Suprapubic skin (tissue), 4 donors: Measurements from ENCODE around the gene ANKRD39.

Experiments used
- EP300 ChIP-seq: sonication (generic); formaldehyde crosslinking; IDR thresholded peaks from one replicate; pipeline ENCODE4 v1.6.1; 2017; ENCODE audit warnings: antibody characterized with exemption
- POLR2A ChIP-seq, 2 donors: fragments of 450-650 bp; IDR thresholded peaks; one replicate each; pipeline ENCODE4 v1.6.1; 2017; ENCODE audit warnings: antibody characterized with exemption in 2 of 2, mild to moderate bottlenecking in 2 of 2, moderate library complexity in 2 of 2
- POLR2AphosphoS5 ChIP-seq, 3 donors: sonication (generic); formaldehyde crosslinking; IDR thresholded peaks; one replicate each; pipeline ENCODE4 v1.6.1; 2017; ENCODE audit warnings: antibody characterized with exemption in 3 of 3
- TF ChIP-seq, protein P1 (sequence below), 2 donors: fragments of 200-600 bp in 1 of 2; fragments of 450-650 bp in 1 of 2; sonication (generic) in 1 of 2; IDR thresholded peaks; one replicate each; pipeline ENCODE4 v1.5.1; 2016 to 2019; ENCODE audit warnings: antibody characterized with exemption in 2 of 2, mild to moderate bottlenecking in 1 of 2, moderate library complexity in 1 of 2

GRCh38 chr2:96841701-96842495, 15.9 kb downstream of the ANKRD39 start:
- TF ChIP-seq, protein P1, sequence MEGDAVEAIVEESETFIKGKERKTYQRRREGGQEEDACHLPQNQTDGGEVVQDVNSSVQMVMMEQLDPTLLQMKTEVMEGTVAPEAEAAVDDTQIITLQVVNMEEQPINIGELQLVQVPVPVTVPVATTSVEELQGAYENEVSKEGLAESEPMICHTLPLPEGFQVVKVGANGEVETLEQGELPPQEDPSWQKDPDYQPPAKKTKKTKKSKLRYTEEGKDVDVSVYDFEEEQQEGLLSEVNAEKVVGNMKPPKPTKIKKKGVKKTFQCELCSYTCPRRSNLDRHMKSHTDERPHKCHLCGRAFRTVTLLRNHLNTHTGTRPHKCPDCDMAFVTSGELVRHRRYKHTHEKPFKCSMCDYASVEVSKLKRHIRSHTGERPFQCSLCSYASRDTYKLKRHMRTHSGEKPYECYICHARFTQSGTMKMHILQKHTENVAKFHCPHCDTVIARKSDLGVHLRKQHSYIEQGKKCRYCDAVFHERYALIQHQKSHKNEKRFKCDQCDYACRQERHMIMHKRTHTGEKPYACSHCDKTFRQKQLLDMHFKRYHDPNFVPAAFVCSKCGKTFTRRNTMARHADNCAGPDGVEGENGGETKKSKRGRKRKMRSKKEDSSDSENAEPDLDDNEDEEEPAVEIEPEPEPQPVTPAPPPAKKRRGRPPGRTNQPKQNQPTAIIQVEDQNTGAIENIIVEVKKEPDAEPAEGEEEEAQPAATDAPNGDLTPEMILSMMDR (IDR thresholded peaks at IDR 0.05), result no peak
- TF ChIP-seq POLR2A (IDR thresholded peaks at IDR 0.05) (no peak), EP300 (no peak), POLR2AphosphoS5 (IDR thresholded peaks at IDR 0.05) (no peak)
